GM23338 (cell line): ENCODE results near the gene PKLR. TPM values are rescaled to one million over a fixed set of nuclear protein-coding genes. Genes with fewer than 3 reads are reported as not detected.

Source experiments
- CTCF ChIP-seq, 2 experiments: fragments of 200-600 bp in 1 of 2; sonication (generic) in 1 of 2; conservative IDR thresholded peaks; 2 replicates each; pipeline versions ENCODE4 v1.5.1 to v1.6.1; 2016 to 2017; ENCODE audit warnings: antibody characterized with exemption in 2 of 2, low read depth in 2 of 2, mild to moderate bottlenecking in 2 of 2, moderate library complexity in 1 of 2
- EZH2 ChIP-seq: fragments of 200-600 bp; sonication (generic); IDR thresholded peaks from one replicate; pipeline ENCODE4 v1.8.0; 2017; ENCODE audit warnings: antibody characterized with exemption, mild to moderate bottlenecking, low read depth; ENCODE audit not compliant: unreplicated experiment
- EZH2phosphoT487 ChIP-seq: fragments of 200-600 bp; sonication (generic); IDR thresholded peaks from one replicate; pipeline ENCODE4 v1.8.1; 2018; ENCODE audit warnings: antibody characterized with exemption; ENCODE audit not compliant: unreplicated experiment
- JUNB ChIP-seq: IDR thresholded peaks from one replicate; pipeline ENCODE4 v1.6.1; 2016; ENCODE audit warnings: antibody characterized with exemption; ENCODE audit not compliant: unreplicated experiment
- STAT1 ChIP-seq: IDR thresholded peaks from one replicate; pipeline ENCODE4 v1.6.1; 2016; ENCODE audit warnings: antibody characterized with exemption; ENCODE audit not compliant: unreplicated experiment
- ZNF462 ChIP-seq: fragments of 250-450 bp; sonication (Bioruptor Pico); IDR thresholded peaks from 2 replicates; pipeline ENCODE4 v1.5.0; 2020; ENCODE audit warnings: mild to moderate bottlenecking, moderate library complexity
- polyA plus RNA-seq: library from polyadenylated mRNA; unstranded; fragments of >200 nt; fragmentation: Nextera tagmentation; extraction: Ambion mirVana; gene quantifications from 2 replicates; pipeline ENCODE4 v1.2.1, GENCODE V29; 2016
- total RNA-seq: library from RNA; depleted of rRNA; stranded (reverse); fragments of >200 nt; shearing (Covaris generic); gene quantifications from 2 replicates; pipeline ENCODE4 v1.2.3, GENCODE V29; 2014

Gene PKLR
- total and polyA plus RNA-seq, 2 experiments from 2014 or later = 2.0 to 3.7 TPM

- TF ChIP-seq ZNF462 (CRISPR knock-in tag) (no peak), CTCF (conservative IDR thresholded peaks at IDR 0.05; ENCODE audit: low read depth in 2 of 2) (peak; percentile 45 to 66), STAT1 (no peak), EZH2phosphoT487 (no peak), EZH2 (no peak), JUNB (no peak)
Measured at GRCh38 chr1:155277070-155277901, 24.0 kb downstream of the PKLR start, which contains the start of gene HCN3 (continued).
